MM.1S (cell line): ENCODE measurements around the gene NFATC2.

Experiments used
- DNase-seq: peaks from one replicate; pipeline ENCODE4 v3.0.0-alpha.2; 2015
- H2AFZ ChIP-seq: fragments of 300-600 bp; sonication (generic); 2 replicates; pipeline ENCODE4 v1.6.0; 2016; ENCODE audit warnings: antibody characterized with exemption, low read length
- H3F3A ChIP-seq: fragments of 300-600 bp; sonication (generic); 2 replicates; pipeline ENCODE4 v1.6.1; 2016; ENCODE audit warnings: mild to moderate bottlenecking, antibody characterized with exemption, low read length, moderate library complexity, mixed read lengths; ENCODE audit not compliant: insufficient read depth
- H3K27ac ChIP-seq: fragments of 300-600 bp; sonication (generic); 2 replicates; pipeline ENCODE4 v1.5.1; 2016; ENCODE audit warnings: mild to moderate bottlenecking, low read length
- H3K27me3 ChIP-seq: fragments of 300-600 bp; sonication (generic); replicated peaks from 2 replicates; pipeline ENCODE4 v1.6.0; 2016; ENCODE audit warnings: low read length; ENCODE audit not compliant: insufficient read depth
- H3K36me3 ChIP-seq: fragments of 300-600 bp; sonication (generic); replicated peaks from 2 replicates; pipeline ENCODE4 v1.6.1; 2016; ENCODE audit warnings: mild to moderate bottlenecking, low read length, mixed read lengths; ENCODE audit not compliant: insufficient read depth
- H3K4me1 ChIP-seq: fragments of 300-600 bp; sonication (generic); 2 replicates; pipeline ENCODE4 v1.6.1; 2016; ENCODE audit warnings: low read length, mixed read lengths
- H3K4me2 ChIP-seq: fragments of 300-600 bp; sonication (generic); 2 replicates; pipeline ENCODE4 v1.6.0; 2016; ENCODE audit warnings: low read depth, low read length
- H3K4me3 ChIP-seq: fragments of 300-600 bp; sonication (generic); 2 replicates; pipeline ENCODE4 v1.5.1; 2016; ENCODE audit warnings: low read length, mixed read lengths
- H3K79me2 ChIP-seq: fragments of 300-600 bp; sonication (generic); 2 replicates; pipeline ENCODE4 v1.6.1; 2016; ENCODE audit warnings: mixed run types, low read length, mixed read lengths
- H3K9ac ChIP-seq: fragments of 300-600 bp; sonication (generic); 2 replicates; pipeline ENCODE4 v1.6.1; 2016; ENCODE audit warnings: low read length, mixed read lengths
- H3K9me2 ChIP-seq: fragments of 300-600 bp; sonication (generic); replicated peaks from 2 replicates; pipeline ENCODE4 v1.6.1; 2016; ENCODE audit warnings: mild to moderate bottlenecking, low read length, mixed read lengths; ENCODE audit not compliant: insufficient read depth
- H3K9me3 ChIP-seq: fragments of 300-600 bp; sonication (generic); replicated peaks from 2 replicates; pipeline ENCODE4 v1.6.1; 2016; ENCODE audit warnings: mild to moderate bottlenecking, low read length, mixed read lengths; ENCODE audit not compliant: insufficient read depth
- H4K20me1 ChIP-seq: fragments of 300-600 bp; sonication (generic); 2 replicates; pipeline ENCODE4 v1.6.1; 2016; ENCODE audit warnings: mild to moderate bottlenecking, low read length, moderate library complexity, mixed read lengths; ENCODE audit not compliant: insufficient read depth
- EZH2 ChIP-seq: fragments of 300-600 bp; sonication (generic); optimal IDR thresholded peaks from 2 replicates; pipeline ENCODE3; 2017; ENCODE audit warnings: low read depth, mild to moderate bottlenecking, antibody characterized with exemption, low read length, mixed read lengths
- EZH2phosphoT487 ChIP-seq: fragments of 300-600 bp; sonication (generic); IDR thresholded peaks from 2 replicates; pipeline ENCODE4 v1.6.1; 2018; ENCODE audit warnings: antibody characterized with exemption, low read length
- TF ChIP-seq, protein P1 (sequence below): fragments of 300-600 bp; sonication (generic); IDR thresholded peaks from 2 replicates; pipeline ENCODE4 v1.5.1; 2016; ENCODE audit warnings: antibody characterized with exemption, low read length, mixed read lengths

NFATC2 gene

GRCh38 chr20:51449498-51450220, 92.9 kb downstream of the NFATC2 start:
- 0 out of 2 replicates have a peak, but pooled peaks cover 6% of the 10 kb centered on the region for H3K79me2 ChIP-seq
- no peaks in the 10 kb centered on the region for H4K20me1 ChIP-seq
- H3K9ac ChIP-seq, result no peak overlapping the region
- no peak for DNase-seq
- H2AFZ ChIP-seq, result no peak overlapping the region
- TF ChIP-seq, protein P1, sequence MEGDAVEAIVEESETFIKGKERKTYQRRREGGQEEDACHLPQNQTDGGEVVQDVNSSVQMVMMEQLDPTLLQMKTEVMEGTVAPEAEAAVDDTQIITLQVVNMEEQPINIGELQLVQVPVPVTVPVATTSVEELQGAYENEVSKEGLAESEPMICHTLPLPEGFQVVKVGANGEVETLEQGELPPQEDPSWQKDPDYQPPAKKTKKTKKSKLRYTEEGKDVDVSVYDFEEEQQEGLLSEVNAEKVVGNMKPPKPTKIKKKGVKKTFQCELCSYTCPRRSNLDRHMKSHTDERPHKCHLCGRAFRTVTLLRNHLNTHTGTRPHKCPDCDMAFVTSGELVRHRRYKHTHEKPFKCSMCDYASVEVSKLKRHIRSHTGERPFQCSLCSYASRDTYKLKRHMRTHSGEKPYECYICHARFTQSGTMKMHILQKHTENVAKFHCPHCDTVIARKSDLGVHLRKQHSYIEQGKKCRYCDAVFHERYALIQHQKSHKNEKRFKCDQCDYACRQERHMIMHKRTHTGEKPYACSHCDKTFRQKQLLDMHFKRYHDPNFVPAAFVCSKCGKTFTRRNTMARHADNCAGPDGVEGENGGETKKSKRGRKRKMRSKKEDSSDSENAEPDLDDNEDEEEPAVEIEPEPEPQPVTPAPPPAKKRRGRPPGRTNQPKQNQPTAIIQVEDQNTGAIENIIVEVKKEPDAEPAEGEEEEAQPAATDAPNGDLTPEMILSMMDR, result no peak
- TF ChIP-seq EZH2phosphoT487 (no peak), EZH2 (no peak)
- H3K9me3 ChIP-seq, result no peaks in the 10 kb centered on the region
- H3K9me2 ChIP-seq, result no peaks in the 10 kb centered on the region
- H3K4me3 ChIP-seq, result no peak overlapping the region
- no peaks in the 10 kb centered on the region for H3K36me3 ChIP-seq
- no peaks in the 10 kb centered on the region for H3K4me1 ChIP-seq
- H3K27me3 ChIP-seq, result no peaks in the 10 kb centered on the region
- H3F3A ChIP-seq, result no peaks in the 10 kb centered on the region
- no peak overlapping the region for H3K4me2 ChIP-seq
- H3K27ac ChIP-seq, result no peak overlapping the region

- no peaks in the 10 kb centered on the region for H3K9me3 ChIP-seq
- H3K36me3 ChIP-seq, result no peaks in the 10 kb centered on the region
- no peaks in the 10 kb centered on the region for H3K4me1 ChIP-seq
- no peaks in the 10 kb centered on the region for H3F3A ChIP-seq
- no peak for DNase-seq
- no peak overlapping the region for H2AFZ ChIP-seq
- TF ChIP-seq, protein P1, result no peak
- TF ChIP-seq EZH2 (no peak), EZH2phosphoT487 (no peak)
- H3K4me3 ChIP-seq, result no peak overlapping the region
- H3K9me2 ChIP-seq, result no peaks in the 10 kb centered on the region
- 0 out of 2 replicates have a peak, but pooled peaks cover 6% of the 10 kb centered on the region for H3K79me2 ChIP-seq
- H3K4me2 ChIP-seq, result no peak overlapping the region
- no peak overlapping the region for H3K9ac ChIP-seq
- H3K27ac ChIP-seq, result no peak overlapping the region
- no peaks in the 10 kb centered on the region for H4K20me1 ChIP-seq
- no peaks in the 10 kb centered on the region for H3K27me3 ChIP-seq
Measured at GRCh38 chr20:51447765-51448148, 94.8 kb downstream of the NFATC2 start.

GRCh38 chr20:51447097-51447764, 95.3 kb downstream of the NFATC2 start:
- Histone ChIP-seq H3K4me2 (no peak overlapping the region), H2AFZ (no peak overlapping the region), H3K4me1 (no peaks in the 10 kb centered on the region), H4K20me1 (no peaks in the 10 kb centered on the region), H3K27ac (no peak overlapping the region), H3K9me2 (no peaks in the 10 kb centered on the region), H3K9ac (no peak overlapping the region), H3K36me3 (no peaks in the 10 kb centered on the region), H3K27me3 (no peaks in the 10 kb centered on the region), H3K4me3 (no peak overlapping the region), H3K9me3 (no peaks in the 10 kb centered on the region), H3K79me2 (0 out of 2 replicates have a peak, but pooled peaks cover 6% of the 10 kb centered on the region), H3F3A (no peaks in the 10 kb centered on the region)
- no peak for DNase-seq
- no peak for TF ChIP-seq EZH2
- TF ChIP-seq, protein P1, result no peak
- no peak for TF ChIP-seq EZH2phosphoT487
